PFSK-1 (cell line): ENCODE results near the gene CNN2.

Source experiments
- POLR2AphosphoS5 ChIP-seq: IDR thresholded peaks from 2 replicates; pipeline ENCODE4 v1.6.1; 2012; ENCODE audit warnings: low read depth, mild to moderate bottlenecking, control low read depth, low read length, moderate library complexity
- REST ChIP-seq, 2 experiments: IDR thresholded peaks; 2 replicates each; pipeline versions ENCODE4 v1.6.1 to v1.8.0; 2011 to 2012; ENCODE audit warnings: low read depth in 2 of 2, low read length in 2 of 2, control low read depth in 1 of 2, inconsistent platforms in 1 of 2, mild to moderate bottlenecking in 1 of 2, moderate library complexity in 1 of 2; ENCODE audit not compliant: insufficient read depth in 1 of 2
- SIN3A ChIP-seq: IDR thresholded peaks from 2 replicates; pipeline ENCODE4 v1.6.1; 2012; ENCODE audit warnings: mild to moderate bottlenecking, low read length, moderate library complexity, borderline replicate concordance; ENCODE audit not compliant: insufficient read depth
- TAF1 ChIP-seq: IDR thresholded peaks from 2 replicates; pipeline ENCODE4 v1.6.1; 2012; ENCODE audit warnings: low read length, control low read depth, borderline replicate concordance; ENCODE audit not compliant: insufficient read depth

- peak in 1 of 2 experiments; percentile 21; a peak in 1 of 4 replicates for TF ChIP-seq REST (IDR thresholded peaks at IDR 0.05; ENCODE audit: insufficient read depth in 1 of 2, low read depth in 2 of 2, low read length in 2 of 2)
- peak; percentile 93 for TF ChIP-seq TAF1
- TF ChIP-seq SIN3A, result peak; percentile 58; the same call in 1 of the 2 replicates
- TF ChIP-seq POLR2AphosphoS5, result peak; percentile 67; the same call in 1 of the 2 replicates
Observed at GRCh38 chr19:1020868-1021425, 5.5 kb upstream of the CNN2 start, which contains the start of gene TMEM259.
